Loucy (cell line): Measurements from ENCODE around the gene MRPL38.

Experiments
- EZH2phosphoT487 ChIP-seq: fragments of 200-600 bp; IDR thresholded peaks from 2 replicates; pipeline ENCODE4 v1.6.1; 2018; ENCODE audit warnings: antibody characterized with exemption, mild to moderate bottlenecking, moderate library complexity, borderline replicate concordance
- TF ChIP-seq, protein P1 (sequence below): fragments of 200-600 bp; sonication (generic); conservative IDR thresholded peaks from 2 replicates; pipeline ENCODE4 v1.5.1; 2014; ENCODE audit warnings: mild to moderate bottlenecking, antibody characterized with exemption, low read length

DNA sequence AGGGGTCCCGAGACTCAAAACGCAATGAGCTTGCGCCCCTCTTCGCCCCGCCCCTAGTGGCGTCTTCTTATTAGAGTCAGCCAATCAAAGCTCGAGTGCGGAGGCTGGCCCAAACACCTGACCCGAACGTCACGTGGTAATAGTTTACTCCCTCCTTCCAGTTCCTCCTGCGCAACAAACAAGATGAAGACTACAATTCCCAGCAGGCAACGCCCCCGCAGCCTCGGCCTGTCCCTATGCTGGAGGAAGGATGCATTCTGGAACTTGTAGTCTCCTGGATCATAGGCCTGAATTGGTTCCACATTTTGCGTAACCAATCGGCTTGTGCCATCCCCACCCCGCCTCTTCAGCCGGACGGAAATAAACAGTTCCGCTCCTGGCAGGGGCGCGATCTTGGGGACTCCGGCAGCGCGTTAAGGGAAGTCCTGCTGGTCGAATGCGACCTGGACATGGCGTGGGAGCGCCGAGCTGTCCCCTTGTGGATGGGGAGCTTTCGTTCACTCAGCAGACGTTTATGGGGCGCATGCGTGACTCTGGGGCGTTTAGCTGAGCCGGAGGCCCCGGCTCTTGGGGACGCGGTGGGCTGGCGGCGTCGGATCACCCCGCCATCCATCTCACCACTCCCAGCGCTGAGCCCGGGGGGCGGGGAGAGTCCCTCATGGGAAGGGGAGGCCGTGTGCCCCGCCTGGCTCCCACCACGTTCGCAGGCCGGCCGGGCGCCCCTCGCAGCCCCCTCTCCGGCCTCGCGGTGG, 49.2 kb downstream of the MRPL38 start, which contains the start of gene WBP2:
- TF ChIP-seq, protein P1, sequence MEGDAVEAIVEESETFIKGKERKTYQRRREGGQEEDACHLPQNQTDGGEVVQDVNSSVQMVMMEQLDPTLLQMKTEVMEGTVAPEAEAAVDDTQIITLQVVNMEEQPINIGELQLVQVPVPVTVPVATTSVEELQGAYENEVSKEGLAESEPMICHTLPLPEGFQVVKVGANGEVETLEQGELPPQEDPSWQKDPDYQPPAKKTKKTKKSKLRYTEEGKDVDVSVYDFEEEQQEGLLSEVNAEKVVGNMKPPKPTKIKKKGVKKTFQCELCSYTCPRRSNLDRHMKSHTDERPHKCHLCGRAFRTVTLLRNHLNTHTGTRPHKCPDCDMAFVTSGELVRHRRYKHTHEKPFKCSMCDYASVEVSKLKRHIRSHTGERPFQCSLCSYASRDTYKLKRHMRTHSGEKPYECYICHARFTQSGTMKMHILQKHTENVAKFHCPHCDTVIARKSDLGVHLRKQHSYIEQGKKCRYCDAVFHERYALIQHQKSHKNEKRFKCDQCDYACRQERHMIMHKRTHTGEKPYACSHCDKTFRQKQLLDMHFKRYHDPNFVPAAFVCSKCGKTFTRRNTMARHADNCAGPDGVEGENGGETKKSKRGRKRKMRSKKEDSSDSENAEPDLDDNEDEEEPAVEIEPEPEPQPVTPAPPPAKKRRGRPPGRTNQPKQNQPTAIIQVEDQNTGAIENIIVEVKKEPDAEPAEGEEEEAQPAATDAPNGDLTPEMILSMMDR: peak; percentile 66
- no peak for TF ChIP-seq EZH2phosphoT487
